ENCODE results near the gene TMEM147.

TMEM147 gene

DNA sequence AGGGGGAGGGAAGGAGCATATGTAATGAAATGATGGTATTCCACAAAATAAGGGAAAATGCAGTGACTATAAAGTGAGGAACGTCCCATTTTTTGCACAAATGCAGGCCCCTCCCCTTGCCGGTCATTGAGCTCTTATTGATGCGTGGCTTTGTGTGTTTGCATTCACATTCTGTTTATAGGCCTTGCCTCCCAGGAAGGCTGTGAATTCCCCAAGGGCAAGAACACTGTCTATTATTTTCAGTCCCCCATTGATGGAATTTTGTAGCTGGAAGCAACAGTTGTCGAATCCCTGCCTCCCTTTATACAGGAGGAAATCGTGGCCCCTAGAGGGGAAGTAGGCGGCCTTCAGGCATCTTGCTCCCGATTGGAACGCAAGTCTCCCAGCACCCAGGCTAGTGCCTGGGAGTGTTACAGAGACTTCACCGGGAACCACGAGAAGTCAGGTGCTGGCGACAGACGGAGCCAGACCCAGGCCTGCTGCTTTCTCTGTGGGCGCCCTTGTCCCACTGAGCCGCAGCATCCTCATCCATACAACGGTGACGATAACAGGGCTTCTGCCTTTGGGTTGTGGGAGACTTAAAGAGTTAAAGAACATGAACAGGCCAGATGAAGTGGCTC lies 24.2 kb upstream of the TMEM147 start:
- Histone ChIP-seq H3K4me3 (replicated peaks; ENCODE audit: low read depth, low read length) (no peak overlapping the region), H3K36me3 (ENCODE audit: control insufficient read depth, insufficient read depth, low read length) (no peaks in the 10 kb centered on the region), H3K27me3 (replicated peaks; ENCODE audit: control insufficient read depth, insufficient read depth, low read length) (no peaks in the 10 kb centered on the region; the same call in none of the 2 replicates)
- no peak for DNase-seq (ENCODE audit: extremely low read depth, insufficient read length)
- TF ChIP-seq, protein P1, sequence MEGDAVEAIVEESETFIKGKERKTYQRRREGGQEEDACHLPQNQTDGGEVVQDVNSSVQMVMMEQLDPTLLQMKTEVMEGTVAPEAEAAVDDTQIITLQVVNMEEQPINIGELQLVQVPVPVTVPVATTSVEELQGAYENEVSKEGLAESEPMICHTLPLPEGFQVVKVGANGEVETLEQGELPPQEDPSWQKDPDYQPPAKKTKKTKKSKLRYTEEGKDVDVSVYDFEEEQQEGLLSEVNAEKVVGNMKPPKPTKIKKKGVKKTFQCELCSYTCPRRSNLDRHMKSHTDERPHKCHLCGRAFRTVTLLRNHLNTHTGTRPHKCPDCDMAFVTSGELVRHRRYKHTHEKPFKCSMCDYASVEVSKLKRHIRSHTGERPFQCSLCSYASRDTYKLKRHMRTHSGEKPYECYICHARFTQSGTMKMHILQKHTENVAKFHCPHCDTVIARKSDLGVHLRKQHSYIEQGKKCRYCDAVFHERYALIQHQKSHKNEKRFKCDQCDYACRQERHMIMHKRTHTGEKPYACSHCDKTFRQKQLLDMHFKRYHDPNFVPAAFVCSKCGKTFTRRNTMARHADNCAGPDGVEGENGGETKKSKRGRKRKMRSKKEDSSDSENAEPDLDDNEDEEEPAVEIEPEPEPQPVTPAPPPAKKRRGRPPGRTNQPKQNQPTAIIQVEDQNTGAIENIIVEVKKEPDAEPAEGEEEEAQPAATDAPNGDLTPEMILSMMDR (IDR thresholded peaks at IDR 0.05; ENCODE audit: insufficient read depth, low read length, poor library complexity, severe bottlenecking): no peak

DNA sequence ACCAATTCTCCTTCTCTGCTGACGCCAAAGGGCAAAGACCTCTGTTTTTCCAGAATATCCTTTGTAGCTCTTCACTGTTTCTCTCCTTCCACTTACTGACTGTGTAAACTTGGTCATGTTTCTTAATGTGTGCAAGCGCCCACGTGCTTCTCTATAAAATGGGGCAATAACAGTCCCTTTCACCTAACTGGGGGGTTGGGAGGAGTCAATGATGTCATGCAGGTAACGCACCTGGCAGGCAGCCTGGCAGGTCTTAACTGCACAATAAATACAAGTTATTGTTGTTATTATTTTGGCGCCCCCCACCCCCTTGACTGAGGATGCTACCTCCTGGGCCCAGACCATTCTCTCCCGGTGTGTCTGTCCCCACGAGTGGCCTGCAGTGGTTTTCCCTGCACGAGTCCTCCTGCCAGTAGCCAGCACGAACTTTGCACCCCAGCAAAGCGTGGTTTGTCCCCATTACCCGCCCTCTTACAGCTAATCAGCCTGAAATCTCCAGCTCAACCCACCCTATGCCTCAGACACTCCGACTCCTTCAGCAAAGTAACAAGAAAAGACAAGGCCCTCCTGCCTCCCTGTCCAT lies 22.6 kb upstream of the TMEM147 start:
- Histone ChIP-seq H3K27me3 (replicated peaks; ENCODE audit: control insufficient read depth, insufficient read depth, low read length) (no peaks in the 10 kb centered on the region; the same call in none of the 2 replicates), H3K36me3 (ENCODE audit: control insufficient read depth, insufficient read depth, low read length) (no peaks in the 10 kb centered on the region), H3K4me3 (replicated peaks; ENCODE audit: low read depth, low read length) (no peak overlapping the region)
- TF ChIP-seq, protein P1 (IDR thresholded peaks at IDR 0.05; ENCODE audit: insufficient read depth, low read length, poor library complexity, severe bottlenecking): no peak
- no peak for DNase-seq (ENCODE audit: extremely low read depth, insufficient read length)

DNA sequence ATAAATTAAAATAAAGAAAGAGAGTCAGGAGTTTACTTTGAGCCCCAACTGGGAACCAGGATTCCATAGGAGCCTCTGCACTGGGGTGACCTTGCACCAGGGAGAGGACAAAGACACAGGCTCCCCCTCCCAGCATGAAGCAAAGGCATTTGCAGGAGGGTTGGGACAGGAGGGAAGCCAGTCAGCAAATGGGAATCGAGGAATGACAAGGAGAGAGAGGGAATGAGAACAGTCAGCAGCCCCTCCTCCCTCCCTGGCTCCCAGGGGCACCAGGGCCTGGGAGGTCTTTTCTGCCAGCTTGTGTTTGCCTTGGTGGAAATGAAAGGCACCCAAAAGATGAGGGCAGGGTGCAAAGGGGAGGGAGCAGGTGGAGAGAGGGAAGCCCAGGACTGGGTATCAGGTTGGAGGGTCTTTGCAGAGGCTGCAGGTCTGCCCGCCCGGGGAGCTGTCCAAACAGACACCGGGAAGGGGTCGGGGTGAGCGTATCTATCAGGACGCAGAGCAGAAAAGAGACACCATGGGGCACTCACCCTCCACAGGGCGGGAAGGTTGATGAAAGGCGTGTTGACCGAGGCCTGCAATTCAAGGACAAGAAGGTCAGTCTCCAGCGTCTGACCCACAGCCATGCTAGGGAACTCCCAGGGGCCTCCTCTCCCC lies 21.1 kb upstream of the TMEM147 start:
- no peaks in the 10 kb centered on the region for H3K36me3 ChIP-seq (ENCODE audit: control insufficient read depth, insufficient read depth, low read length)
- no peak for DNase-seq (ENCODE audit: extremely low read depth, insufficient read length)
- TF ChIP-seq, protein P1 (IDR thresholded peaks at IDR 0.05; ENCODE audit: insufficient read depth, low read length, poor library complexity, severe bottlenecking): no peak
- peaks cover 1% of the 10 kb centered on the region for H3K27me3 ChIP-seq (replicated peaks; ENCODE audit: control insufficient read depth, insufficient read depth, low read length)
- H3K4me3 ChIP-seq (replicated peaks; ENCODE audit: low read depth, low read length): no peak overlapping the region

DNA sequence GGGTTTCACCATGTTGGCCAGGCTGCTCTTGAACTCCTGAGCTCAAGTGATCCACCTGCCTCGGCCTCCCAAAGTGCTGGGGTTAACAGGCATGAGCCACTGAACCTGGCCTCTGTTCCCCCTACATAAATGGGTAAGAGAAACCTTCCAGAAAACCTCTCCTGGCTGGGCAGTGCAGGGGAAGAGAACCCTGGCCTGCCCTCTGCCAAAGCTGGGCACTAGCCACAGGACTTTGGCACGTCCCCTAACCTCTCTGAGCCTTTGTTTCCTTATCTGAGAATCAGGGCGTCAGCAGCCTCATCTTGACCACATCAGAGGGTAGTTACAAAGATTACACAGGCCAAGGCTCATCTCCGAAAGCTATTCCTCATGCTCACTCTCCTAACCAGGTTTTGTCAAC lies 19.6 kb upstream of the TMEM147 start:
- no peak for DNase-seq (ENCODE audit: extremely low read depth, insufficient read length)
- H3K27me3 ChIP-seq (replicated peaks; ENCODE audit: control insufficient read depth, insufficient read depth, low read length): peaks cover 1% of the 10 kb centered on the region
- H3K36me3 ChIP-seq (ENCODE audit: control insufficient read depth, insufficient read depth, low read length): no peaks in the 10 kb centered on the region
- TF ChIP-seq, protein P1 (IDR thresholded peaks at IDR 0.05; ENCODE audit: insufficient read depth, low read length, poor library complexity, severe bottlenecking): no peak
- H3K4me3 ChIP-seq (replicated peaks; ENCODE audit: low read depth, low read length): no peak overlapping the region

DNA sequence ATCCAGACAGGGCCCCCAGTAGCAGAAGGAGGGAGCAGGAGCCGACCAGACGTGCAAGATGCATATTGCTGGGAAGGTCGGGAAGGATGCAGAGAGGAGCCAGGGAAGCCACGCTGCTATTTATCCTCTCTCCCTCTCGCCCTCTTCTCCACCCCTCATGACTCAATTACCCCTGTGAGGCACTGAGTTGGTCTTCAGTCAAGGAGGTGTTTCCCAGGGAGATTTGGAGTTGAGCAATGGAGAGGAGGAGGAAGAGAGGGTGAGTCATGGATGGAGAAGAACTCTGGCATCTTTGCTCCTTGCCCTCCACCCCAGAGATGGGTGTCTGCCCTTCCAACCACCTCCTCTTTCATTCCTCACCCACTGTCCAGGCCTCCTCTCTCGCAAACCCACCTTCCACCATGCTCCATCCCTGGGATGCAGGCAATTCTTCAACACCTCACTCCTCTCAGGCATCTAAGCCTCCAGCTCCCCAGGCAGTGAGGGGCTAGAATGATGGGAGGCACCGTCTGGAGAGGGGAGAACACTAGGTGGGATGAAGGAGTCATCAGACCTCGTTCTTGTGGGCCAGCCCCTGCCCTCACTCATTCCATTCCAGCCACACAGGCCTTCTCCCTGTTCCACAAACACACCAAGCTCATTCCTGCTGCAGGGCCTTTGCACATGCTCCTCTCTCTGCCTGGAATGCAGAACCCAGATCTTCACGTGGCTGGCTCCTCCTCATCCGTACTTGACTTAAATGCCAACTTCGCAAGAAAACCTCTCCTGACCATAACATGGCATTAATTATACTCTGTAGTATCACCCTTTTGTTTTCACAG lies 17.0 kb upstream of the TMEM147 start, which contains the start of gene SBSN:
Gene SBSN (minus strand): TSS at position 94 of the 821 bp plus-strand sequence. CDS start 30 bp downstream, at position 64.
- no peak for DNase-seq (ENCODE audit: extremely low read depth, insufficient read length)
- Histone ChIP-seq H3K4me3 (replicated peaks; ENCODE audit: low read depth, low read length) (no peak within 1 kb of the TSS), H3K36me3 (ENCODE audit: control insufficient read depth, insufficient read depth, low read length) (no peaks in the 10 kb centered on the region), H3K27me3 (replicated peaks; ENCODE audit: control insufficient read depth, insufficient read depth, low read length) (peaks cover 1% of the 10 kb centered on the region)
- TF ChIP-seq, protein P1 (IDR thresholded peaks at IDR 0.05; ENCODE audit: insufficient read depth, low read length, poor library complexity, severe bottlenecking): no peak
